ENCODE results near the gene KBTBD7. TPM values are rescaled to one million over a fixed set of nuclear protein-coding genes. Genes with fewer than 3 reads are reported as not detected.

The KBTBD7 gene
- polyA plus RNA-seq: 4.3 TPM

GRCh38 chr13:41193919-41194824 is at the start of gene KBTBD7:
Gene KBTBD7, minus strand, starts transcription at chr13:41194569. Its CDS starts 312 bp downstream, at chr13:41194257.
- Mint-ChIP-seq H3K27ac (peak within 1 kb of the TSS; percentile 55 to 78 (median 67)), H3K4me3 (peak within 1 kb of the TSS; percentile 93 to 97 (median 96)), H3K9me3 (peaks cover 0 to 14% (median 1%) of the 10 kb centered on the region in 3 donors), H3K4me1 (peaks cover 33 to 48% (median 43%) of the 10 kb centered on the region in 3 donors), H3K27me3 (no peaks in the 10 kb centered on the region), H3K36me3 (peaks cover 11% of the 10 kb centered on the region)

- Mint-ChIP-seq H3K27ac (no peak overlapping the region), H3K4me1 (peaks cover 0 to 2% (median 0%) of the 10 kb centered on the region in 3 donors), H3K27me3 (no peaks in the 10 kb centered on the region), H3K36me3 (peaks cover 2% of the 10 kb centered on the region), H3K4me3 (no peak overlapping the region), H3K9me3 (no peaks in the 10 kb centered on the region)
Measured at GRCh38 chr13:41241626-41242025, 47.3 kb upstream of the KBTBD7 start.

- H3K4me3 Mint-ChIP-seq: no peak overlapping the region
- H3K36me3 Mint-ChIP-seq: peaks cover 4% of the 10 kb centered on the region
- no peak overlapping the region for H3K27ac Mint-ChIP-seq
- H3K4me1 Mint-ChIP-seq: peaks cover 4 to 13% (median 12%) of the 10 kb centered on the region in 3 donors
- H3K9me3 Mint-ChIP-seq: no peaks in the 10 kb centered on the region
- no peaks in the 10 kb centered on the region for H3K27me3 Mint-ChIP-seq
Measured at GRCh38 chr13:41236369-41236768, 42.0 kb upstream of the KBTBD7 start.

GRCh38 chr13:41232578-41233480 is 38.5 kb upstream of the KBTBD7 start:
- Mint-ChIP-seq H3K27ac (peak overlapping the region in 1 of 3 donors; percentile 93), H3K36me3 (peaks cover 13% of the 10 kb centered on the region), H3K4me1 (peaks cover 4 to 13% (median 12%) of the 10 kb centered on the region in 3 donors), H3K27me3 (no peaks in the 10 kb centered on the region), H3K4me3 (no peak overlapping the region), H3K9me3 (no peaks in the 10 kb centered on the region)

GRCh38 chr13:41231786-41232185 is 37.4 kb upstream of the KBTBD7 start:
- H3K4me3 Mint-ChIP-seq: peak overlapping the region in 2 of 4 donors; percentile 43 to 58
- H3K27ac Mint-ChIP-seq: no peak overlapping the region
- no peaks in the 10 kb centered on the region for H3K27me3 Mint-ChIP-seq
- H3K9me3 Mint-ChIP-seq: no peaks in the 10 kb centered on the region
- peaks cover 13% of the 10 kb centered on the region for H3K36me3 Mint-ChIP-seq
- peaks cover 4 to 13% (median 12%) of the 10 kb centered on the region in 3 donors for H3K4me1 Mint-ChIP-seq

- Mint-ChIP-seq H3K27ac (no peak overlapping the region), H3K36me3 (peaks cover 13% of the 10 kb centered on the region), H3K27me3 (no peaks in the 10 kb centered on the region), H3K9me3 (no peaks in the 10 kb centered on the region), H3K4me1 (peaks cover 4 to 13% (median 12%) of the 10 kb centered on the region in 3 donors), H3K4me3 (peak overlapping the region in 1 of 4 donors; percentile 43)
Measured at GRCh38 chr13:41231025-41231677, 36.8 kb upstream of the KBTBD7 start.

GRCh38 chr13:41229356-41229755 is 35.0 kb upstream of the KBTBD7 start:
- Mint-ChIP-seq H3K4me1 (peaks cover 4 to 13% (median 12%) of the 10 kb centered on the region in 3 donors), H3K27ac (no peak overlapping the region), H3K27me3 (no peaks in the 10 kb centered on the region), H3K4me3 (no peak overlapping the region), H3K36me3 (peaks cover 13% of the 10 kb centered on the region), H3K9me3 (no peaks in the 10 kb centered on the region)

GRCh38 chr13:41224113-41225110 is 30.0 kb upstream of the KBTBD7 start:
- Mint-ChIP-seq H3K27me3 (no peaks in the 10 kb centered on the region), H3K4me3 (no peak overlapping the region), H3K36me3 (peaks cover 15% of the 10 kb centered on the region), H3K9me3 (no peaks in the 10 kb centered on the region), H3K27ac (no peak overlapping the region), H3K4me1 (peaks cover 0 to 5% (median 2%) of the 10 kb centered on the region in 3 donors)

- Mint-ChIP-seq H3K9me3 (no peaks in the 10 kb centered on the region), H3K27me3 (no peaks in the 10 kb centered on the region), H3K27ac (no peak overlapping the region), H3K4me1 (peaks cover 0 to 5% (median 2%) of the 10 kb centered on the region in 3 donors), H3K4me3 (no peak overlapping the region), H3K36me3 (peaks cover 6% of the 10 kb centered on the region)
Measured at GRCh38 chr13:41222259-41222852, 28.0 kb upstream of the KBTBD7 start.

- H3K27me3 Mint-ChIP-seq: no peaks in the 10 kb centered on the region
- no peak overlapping the region for H3K27ac Mint-ChIP-seq
- H3K4me1 Mint-ChIP-seq: peaks cover 0 to 5% (median 2%) of the 10 kb centered on the region in 3 donors
- no peaks in the 10 kb centered on the region for H3K9me3 Mint-ChIP-seq
- H3K4me3 Mint-ChIP-seq: no peak overlapping the region
- H3K36me3 Mint-ChIP-seq: peaks cover 8% of the 10 kb centered on the region
Measured at GRCh38 chr13:41220401-41220800, 26.0 kb upstream of the KBTBD7 start.

- Mint-ChIP-seq H3K36me3 (peaks cover 11% of the 10 kb centered on the region), H3K4me3 (no peak overlapping the region), H3K27ac (no peak overlapping the region), H3K27me3 (no peaks in the 10 kb centered on the region), H3K9me3 (peaks cover 1 to 4% (median 3%) of the 10 kb centered on the region in 3 donors), H3K4me1 (peaks cover 0 to 2% (median 1%) of the 10 kb centered on the region in 3 donors)
Measured at GRCh38 chr13:41216160-41216559, 21.8 kb upstream of the KBTBD7 start.

- Mint-ChIP-seq H3K27me3 (no peaks in the 10 kb centered on the region), H3K4me1 (peaks cover 0 to 2% (median 0%) of the 10 kb centered on the region in 3 donors), H3K4me3 (no peak overlapping the region), H3K36me3 (peaks cover 11% of the 10 kb centered on the region), H3K27ac (no peak overlapping the region), H3K9me3 (peaks cover 2 to 7% (median 5%) of the 10 kb centered on the region in 3 donors)
Measured at GRCh38 chr13:41213919-41214318, 19.6 kb upstream of the KBTBD7 start.

GRCh38 chr13:41213316-41213715 is 18.9 kb upstream of the KBTBD7 start:
- peaks cover 0 to 2% (median 0%) of the 10 kb centered on the region in 3 donors for H3K4me1 Mint-ChIP-seq
- peaks cover 11% of the 10 kb centered on the region for H3K36me3 Mint-ChIP-seq
- peaks cover 2 to 7% (median 5%) of the 10 kb centered on the region in 3 donors for H3K9me3 Mint-ChIP-seq
- H3K27ac Mint-ChIP-seq: no peak overlapping the region
- H3K27me3 Mint-ChIP-seq: no peaks in the 10 kb centered on the region
- H3K4me3 Mint-ChIP-seq: no peak overlapping the region
